T-helper 1 cell treated with Interleukin-12 subunit alpha and Interleukin-12 subunit beta and Interleukin-4 antibody, amounts not matched to agents 30 ng/mL and 1 ng/mL, for 36 hours (primary cell): ENCODE measurements around the gene KRT33B. TPM values are rescaled to one million over a fixed set of nuclear protein-coding genes. Genes with fewer than 3 reads are reported as not detected.
"Not testable (repeated sequence)": the region's sequence is repeated elsewhere in the genome, so short reads cannot be mapped to it uniquely, and the experiment has no call there.

Experiments
- intact Hi-C: fragments of 100-400 bp; cut with micrococcal nuclease; formaldehyde crosslinking; loops from one replicate; pipeline ENCODE4 v1.15.1; 2024
- total RNA-seq: library from RNA; stranded (reverse); gene quantifications from 2 replicates; pipeline ENCODE4 v1.2.3, GENCODE V29; 2022

Gene KRT33B
- not detected in 2 replicates for total RNA-seq

DNA sequence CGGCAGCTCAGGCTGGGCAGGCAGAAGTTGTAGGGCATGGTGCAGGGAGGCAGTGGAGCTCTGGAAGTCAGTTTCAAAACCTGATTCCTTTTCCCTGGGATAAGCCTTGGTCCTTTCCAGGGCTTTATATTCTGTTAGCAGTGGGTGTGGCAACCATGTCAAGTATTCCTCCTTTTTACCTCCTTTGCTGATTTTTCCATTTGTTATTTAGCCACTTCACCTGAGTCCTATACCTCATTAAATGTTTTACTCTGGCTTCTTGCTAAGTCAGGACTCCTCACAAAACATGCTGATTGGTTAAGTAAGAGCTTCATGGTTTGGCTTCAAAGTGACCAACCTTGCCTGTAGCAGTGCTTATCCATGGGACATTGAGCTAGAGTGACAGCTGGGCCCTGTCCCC lies at the start of gene KRT33B:
Gene KRT33B (minus strand): TSS at position 101 of the 400 bp plus-strand sequence. CDS start 63 bp downstream, at position 38.
- intact Hi-C loops, result no loop called here

DNA sequence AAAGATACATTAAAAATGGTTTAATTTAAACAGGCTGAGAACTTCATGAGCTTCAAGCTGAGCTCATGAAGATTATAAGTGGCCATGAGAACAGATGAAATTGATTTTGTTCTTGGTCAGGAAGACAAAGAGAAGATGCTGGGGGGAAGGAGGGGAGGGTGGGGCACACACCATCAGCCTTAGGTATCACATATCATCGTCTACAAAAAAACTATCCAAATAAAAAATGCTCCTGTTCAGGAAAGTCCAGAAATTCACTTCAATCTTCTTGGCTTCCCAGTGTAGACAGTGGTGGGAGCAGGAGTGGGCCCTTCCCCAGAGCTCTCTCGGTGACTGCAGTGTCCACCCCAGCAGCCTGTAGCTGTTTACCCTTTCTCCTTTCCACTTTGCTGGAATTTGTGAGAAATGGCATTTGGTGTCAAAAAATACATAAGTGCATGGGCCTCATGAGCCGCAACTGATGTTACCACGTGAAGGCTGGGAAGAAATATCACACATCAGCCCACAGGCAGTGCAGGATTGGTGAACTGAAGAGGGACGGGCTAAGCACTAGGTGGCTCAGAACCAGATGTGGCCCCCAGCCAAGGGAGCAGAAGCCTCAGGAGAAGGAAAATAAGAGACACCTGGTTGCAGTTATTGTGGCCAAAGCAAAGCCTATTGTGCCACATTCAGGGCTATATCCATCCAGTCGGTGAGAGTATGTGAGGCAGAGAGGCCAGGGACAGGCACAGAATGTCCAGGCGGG lies 48.7 kb upstream of the KRT33B start:
- intact Hi-C loops, result no loop called here

DNA sequence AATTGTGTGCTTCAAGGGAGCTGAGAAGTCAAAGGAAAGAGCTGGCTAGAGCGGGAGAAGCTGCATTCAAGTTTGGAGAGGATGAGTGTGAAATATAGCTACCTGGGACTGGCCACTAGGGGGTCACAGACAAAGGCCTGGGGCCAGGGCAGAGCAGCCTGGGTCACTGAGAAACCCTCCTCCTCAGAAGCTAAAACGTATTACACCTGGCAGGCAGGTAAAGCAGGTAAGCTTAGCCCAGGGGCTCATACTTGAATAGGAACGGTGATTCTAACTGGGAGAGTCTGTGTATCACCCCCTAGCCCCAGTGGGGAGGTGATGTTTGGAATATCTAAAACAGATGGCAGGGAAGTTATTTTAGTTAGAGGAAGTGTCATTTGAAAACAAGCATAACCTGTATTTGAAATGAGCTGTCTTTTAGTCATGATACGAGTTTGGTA lies 48.0 kb upstream of the KRT33B start:
- intact Hi-C loops, result loop anchor here (2.0 kb wide), 1 partner anchor 77 kb away; no protein-coding TSS in a partner anchor

DNA sequence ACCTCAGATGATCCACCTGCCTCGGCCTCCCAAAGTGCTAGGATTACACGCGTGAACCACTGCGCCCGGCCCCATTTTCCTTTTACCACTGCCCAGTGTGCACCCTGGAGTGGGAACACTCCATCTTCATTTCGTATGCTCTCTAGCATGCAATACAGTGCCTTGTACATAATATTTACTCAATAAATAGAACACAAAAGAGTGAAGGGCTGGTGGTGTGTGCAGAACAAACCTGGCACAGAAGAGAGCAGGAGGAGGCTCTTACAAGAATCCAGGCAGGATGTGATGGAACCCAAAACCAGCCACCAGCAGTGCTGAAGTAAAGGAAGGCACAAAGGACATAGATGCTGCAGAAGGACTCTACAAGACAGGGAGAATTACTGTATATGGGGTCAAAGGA lies 47.5 kb upstream of the KRT33B start:
- intact Hi-C loops, result loop anchor here (2.0 kb wide), 1 partner anchor 78 kb away; no protein-coding TSS in a partner anchor

DNA sequence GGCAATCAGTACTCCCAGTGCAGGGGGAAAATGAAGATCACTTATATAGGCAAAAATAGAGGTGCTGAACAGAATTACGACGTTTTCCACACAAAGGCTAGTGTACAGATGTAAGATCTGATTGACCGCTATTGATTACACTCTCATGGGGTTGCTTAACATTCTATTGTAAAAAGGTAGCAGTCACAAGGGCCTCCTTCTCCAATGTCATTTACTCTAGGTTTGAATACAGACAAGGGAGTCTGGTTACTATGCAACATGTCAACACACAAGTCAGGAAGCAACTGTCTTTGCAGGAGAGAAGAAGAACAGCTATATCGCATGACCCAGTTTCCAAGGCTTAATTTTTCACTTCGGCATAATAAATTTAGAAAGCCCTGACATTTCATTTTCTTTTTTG lies 46.9 kb upstream of the KRT33B start:
- intact Hi-C loops, result loop anchor here (2.0 kb wide), 1 partner anchor 78 kb away; no protein-coding TSS in a partner anchor

DNA sequence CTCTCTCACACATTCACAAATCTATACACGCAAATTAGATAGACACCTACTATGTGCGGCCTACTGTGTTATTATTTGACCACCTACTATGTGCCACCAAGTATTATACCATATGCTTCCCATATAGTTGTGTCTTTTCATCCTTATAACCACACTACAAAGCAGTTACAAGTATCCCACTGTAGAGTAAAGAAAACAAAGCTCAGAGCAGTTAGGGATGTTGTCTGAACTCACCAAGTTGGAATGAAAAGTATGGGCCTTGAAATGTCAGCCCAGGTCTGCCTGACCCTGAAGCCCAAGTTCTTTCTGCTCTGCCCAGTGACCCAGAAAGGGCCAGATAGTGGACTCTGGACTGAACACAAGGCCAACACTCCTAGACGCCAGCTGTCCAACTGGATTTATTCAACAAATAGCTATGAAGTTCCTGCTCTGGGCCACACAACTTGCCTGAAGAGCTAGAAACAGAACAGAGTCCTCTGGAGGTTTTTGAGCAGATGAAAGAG lies 46.3 kb upstream of the KRT33B start:
- intact Hi-C loops, result loop anchor here (2.0 kb wide), 1 partner anchor 79 kb away; no protein-coding TSS in a partner anchor

DNA sequence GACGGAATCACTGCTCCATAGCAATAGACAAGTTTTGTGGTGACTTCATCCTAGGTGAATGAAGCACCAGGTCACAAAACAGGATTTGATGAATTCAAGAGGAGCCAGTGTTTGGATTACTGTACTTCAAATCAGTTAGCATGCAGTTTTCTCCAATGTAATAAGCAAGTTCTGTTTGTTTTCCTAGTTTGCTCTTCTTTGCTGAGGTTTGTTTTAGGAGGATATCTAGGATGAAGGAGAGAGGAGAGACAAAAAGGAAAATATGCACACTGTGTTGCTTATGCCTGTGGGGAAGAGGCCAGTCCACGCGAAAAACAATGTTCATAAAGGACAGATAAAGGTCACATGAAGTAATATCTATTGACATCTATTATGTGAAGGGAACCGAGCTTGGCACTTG lies 45.8 kb upstream of the KRT33B start:
- intact Hi-C loops, result no loop called here

DNA sequence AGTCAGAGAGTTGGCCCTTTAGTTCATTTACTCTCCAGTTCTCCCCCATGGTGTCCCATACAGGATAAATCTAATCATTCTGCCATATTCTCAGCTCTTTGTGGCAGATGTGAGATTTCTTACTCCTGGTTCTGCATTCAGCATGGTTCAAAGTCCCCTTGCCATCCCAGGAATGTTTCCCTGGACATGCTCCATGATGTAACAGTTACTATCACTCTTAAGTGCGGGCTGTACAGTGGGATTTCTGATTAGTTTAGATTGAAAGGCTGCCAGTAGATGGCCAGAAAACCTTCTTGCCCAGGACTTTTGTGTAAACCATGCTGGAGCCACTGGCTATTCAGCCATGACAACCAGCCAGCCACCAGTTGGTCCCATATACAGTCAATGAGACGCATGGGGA lies 44.4 kb upstream of the KRT33B start:
- intact Hi-C loops, result no loop called here

DNA sequence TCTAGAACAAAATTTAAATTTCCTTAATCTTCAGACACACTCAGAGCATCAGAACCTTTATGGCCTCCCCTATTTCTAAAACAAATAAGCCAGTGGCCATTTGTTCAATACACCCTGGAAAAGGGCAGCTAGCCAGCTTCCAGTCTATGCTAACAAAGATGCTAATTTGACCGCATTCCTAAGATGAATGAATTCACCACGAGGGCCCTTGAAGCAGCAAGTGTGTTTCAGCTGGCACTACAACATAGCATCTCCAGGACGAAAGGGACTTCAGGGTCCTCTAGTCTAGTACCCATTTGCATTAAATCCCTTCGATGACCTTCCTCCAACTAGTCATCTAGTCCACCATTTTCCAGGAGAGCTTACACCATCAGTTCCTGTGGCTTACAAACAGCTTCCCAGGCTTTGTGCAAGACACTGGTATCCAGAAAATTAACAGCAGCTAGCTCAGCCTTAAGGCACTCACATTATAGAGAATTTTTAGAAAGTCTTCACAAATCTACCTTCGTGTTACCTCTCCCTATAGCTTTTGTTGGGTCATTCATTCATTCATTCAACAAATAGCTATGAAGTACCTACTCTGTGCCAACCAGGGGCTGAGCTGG lies 43.8 kb upstream of the KRT33B start:
- intact Hi-C loops, result no loop called here

DNA sequence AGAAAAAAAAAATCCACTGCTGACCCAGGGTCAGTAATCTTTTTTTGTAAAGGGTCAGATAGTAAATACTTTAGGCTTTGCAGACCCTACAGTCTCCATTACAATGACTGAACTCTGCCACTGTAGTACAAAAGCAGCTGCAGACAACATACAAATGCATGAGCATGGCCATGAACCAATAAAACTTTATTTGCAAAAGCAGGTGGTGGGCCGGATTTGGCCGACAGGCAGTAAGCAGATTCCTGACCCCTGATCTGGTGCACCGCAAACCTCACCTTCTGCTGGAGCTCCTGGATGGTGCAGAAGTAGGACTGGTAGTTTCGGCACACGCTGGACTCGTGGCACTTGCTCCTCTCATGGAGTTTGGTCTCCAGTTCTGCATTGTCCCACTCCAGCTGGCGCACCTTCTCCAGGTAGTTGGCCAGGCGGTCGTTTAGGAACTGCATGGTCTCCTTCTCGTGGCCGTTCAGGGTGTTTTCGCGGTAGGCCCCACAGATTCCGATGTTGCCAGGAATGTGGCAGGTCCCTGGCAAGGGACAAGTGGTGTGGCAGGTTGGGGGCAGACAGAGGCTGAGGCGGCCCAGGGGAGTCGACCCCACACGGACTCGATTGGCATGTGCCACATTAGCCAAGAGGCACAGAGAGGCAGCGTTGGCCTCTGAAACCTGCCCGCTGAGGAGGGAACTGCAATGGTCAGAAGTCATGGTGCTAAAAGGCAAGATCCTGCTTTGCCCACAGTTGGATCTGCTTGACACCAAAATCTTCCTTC lies 41.6 kb upstream of the KRT33B start:
- intact Hi-C loops, result no loop called here

DNA sequence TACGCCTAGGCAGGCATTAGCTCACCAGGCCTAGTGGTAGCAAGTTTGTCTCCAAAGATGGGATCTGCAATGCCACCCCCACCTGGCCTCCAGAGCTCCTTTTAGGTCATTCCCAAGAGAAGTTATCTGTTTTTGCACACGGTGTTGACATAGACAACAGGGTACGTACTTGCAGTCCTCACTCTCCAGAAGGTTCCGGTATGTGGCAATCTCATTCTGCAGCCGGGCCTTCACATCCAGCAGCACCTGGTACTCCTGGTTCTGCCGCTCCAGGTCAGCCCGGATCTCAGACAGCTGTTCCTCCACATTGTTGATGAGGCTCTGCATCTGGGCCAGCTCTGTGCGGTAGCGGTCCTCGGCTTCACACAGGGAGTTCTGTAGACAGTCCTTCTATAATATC lies 37.6 kb upstream of the KRT33B start:
- intact Hi-C loops, result no loop called here

DNA sequence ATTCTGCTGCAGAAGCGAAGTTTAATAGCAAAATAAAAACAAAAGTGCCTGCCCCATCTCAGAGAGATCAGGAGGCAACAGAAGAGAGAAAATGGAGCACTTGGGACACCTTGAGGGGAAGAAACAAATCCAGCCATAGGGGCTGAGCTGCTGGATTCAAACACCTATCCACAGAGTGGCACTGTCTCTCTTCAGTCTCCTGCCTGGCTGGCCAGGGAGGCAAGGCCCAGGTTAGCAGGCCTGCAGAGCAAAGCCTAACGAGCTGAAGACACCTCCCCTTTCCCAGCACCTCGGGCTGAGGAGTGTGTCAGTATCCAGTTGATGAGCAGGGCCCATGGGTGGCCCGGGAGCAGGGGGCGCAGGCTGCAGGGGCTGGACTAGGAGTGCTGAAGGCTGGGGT lies 36.6 kb upstream of the KRT33B start:
- intact Hi-C loops, result no loop called here

DNA sequence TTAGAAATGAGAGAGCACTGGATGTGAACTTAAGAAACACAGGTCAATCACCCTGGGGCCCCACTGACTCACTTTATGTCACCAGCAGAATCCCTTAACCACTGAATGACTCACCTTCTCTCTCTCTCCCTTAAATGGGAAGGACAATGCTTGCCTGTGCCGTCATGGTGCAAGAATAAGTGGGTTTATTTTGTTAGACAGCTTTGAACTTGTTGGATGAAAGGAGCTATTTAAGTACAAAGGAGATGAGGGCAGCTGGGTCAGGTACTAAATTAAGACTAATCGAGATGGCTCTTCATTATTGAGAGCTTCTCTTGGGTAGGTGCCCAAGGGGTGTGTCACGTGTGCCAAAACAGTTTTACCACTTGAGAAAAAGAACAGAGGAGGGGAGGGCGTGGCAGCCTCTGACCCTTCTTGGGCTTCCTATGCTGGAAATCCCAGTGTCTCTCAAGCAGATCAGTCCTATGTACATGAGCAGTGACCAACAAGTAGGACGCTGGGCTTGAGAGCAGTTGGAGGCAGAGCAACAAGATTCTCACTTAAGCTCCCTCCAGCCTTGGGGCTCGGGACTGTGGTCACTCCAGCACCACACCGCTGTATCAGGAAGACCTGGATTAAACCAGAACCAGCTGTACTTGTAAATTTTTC lies 34.5 kb upstream of the KRT33B start:
- intact Hi-C loops, result loop anchor here (1.0 kb wide), 1 partner anchor 63 kb away; no protein-coding TSS in a partner anchor

DNA sequence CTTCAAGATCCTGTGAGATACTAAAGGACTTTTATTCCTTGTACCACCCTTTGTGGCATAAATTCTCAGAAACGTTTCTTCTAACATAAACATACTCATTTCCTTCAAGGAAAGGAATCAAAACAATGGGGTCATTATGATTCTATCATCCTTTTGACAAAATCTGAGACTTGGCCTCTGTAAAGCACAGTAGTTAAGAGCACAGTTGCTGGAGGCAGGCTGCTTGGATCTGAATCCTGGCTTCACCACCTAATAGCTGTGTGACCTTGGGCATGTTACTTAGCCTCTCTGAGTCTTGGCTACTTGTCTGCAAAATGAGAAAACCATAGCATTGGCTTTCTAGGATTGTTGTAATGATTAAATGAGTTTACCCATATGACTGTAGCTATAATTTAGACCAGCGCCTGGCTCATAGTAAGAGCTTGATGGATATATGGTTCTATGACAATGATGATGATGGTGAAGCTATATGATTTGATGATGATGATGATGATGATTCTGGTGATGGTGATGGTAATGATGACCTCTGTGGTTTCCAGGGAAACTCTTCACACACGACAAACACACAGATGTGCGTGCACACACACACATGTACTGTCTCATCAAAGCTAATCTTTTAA lies 33.9 kb upstream of the KRT33B start:
- intact Hi-C loops, result loop anchor here (1.0 kb wide), 1 partner anchor 62 kb away; no protein-coding TSS in a partner anchor

DNA sequence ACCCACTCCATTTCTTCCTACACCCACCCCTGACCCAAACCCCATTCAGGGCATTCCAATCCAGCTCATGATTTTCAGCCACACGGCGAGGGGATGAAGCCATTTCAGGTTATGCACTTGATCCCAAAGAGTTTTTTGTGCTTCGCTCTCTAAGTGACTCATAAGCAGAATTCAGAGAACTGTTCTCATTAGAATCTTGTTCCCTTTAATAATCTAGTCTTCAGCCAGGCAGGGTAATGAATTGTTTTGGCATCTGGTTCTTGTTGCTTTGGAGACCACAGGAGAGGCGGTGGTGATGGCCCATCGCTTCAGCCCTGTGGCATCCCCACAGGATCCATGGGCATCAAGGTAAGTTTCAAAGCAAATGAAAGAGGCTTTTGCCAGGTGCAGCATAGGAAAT lies 32.5 kb upstream of the KRT33B start:
- intact Hi-C loops, result no loop called here

DNA sequence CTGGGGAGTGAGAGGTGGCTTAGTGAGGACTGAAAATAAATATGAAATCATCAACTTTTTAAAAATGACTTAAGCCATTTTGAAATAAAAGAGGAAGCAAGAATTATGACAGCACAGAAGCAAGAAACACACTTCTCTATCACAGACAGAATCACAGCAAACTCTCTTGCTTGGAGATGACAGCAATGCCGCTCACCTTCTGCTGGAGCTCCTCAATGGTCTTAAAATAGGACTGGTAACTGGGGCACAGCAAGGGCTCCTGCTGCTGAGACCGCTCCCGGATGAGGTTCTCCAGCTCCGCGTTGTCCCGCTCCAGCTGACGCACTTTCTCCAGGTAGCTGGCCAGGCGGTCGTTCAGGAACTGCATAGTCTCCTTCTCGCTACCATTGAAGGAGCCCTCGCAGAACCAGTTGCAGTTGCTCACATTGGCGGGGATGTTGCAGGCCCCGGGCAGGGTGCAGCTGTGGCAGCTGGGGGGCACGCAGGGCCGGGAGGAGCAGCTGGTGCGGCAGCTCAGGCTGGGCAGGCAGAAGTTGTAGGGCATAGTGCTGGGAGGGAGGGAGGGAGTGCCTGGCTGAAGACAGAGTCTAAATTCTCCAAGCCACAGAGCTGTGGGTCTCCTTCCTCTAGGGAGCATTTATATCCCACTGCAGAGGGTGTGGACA lies 27.5 kb upstream of the KRT33B start, which contains the start of gene KRT31:
Gene KRT31 (minus strand): TSS at position 613 of the 665 bp plus-strand sequence. CDS start 69 bp downstream, at position 544.
- intact Hi-C loops, result no loop called here

DNA sequence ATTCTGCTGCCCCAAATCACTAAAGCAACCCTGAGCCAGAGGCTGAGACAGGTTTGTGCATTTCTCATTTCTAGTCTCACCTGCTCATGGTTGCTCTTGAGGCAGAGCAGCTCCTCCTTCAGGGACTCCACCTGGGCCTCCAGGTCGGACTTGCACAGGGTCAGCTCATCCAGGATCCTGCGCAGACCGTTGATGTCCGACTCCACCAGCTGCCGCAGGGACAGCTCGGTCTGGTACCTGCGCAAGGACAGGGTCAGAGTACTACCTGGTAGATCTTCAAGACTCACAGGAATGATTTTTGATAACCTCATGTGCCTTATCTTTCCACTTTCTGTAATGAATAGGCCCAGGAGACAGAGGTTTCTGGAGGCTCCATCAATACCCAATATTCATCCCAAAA lies 26.7 kb upstream of the KRT33B start:
- intact Hi-C loops, result no loop called here

DNA sequence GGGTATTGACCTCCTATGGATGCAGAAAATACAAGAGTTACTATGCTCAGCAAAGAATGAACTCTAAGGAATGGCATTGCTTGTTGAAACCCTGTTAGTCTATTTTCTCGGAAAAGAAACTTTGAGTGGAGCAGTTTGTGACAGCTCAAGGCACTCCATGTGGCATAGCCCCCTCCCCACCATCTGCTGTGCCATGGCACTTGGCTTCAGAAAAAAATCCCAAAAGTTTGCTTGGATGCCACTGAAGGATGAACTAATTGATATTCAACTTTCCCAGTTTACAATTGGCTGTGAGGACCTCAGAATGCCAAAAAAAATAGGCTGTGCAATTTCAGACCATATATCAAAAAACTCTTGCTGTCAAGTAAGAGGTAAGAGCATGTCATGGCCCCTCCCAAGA lies 26.0 kb upstream of the KRT33B start:
- intact Hi-C loops, result no loop called here

DNA sequence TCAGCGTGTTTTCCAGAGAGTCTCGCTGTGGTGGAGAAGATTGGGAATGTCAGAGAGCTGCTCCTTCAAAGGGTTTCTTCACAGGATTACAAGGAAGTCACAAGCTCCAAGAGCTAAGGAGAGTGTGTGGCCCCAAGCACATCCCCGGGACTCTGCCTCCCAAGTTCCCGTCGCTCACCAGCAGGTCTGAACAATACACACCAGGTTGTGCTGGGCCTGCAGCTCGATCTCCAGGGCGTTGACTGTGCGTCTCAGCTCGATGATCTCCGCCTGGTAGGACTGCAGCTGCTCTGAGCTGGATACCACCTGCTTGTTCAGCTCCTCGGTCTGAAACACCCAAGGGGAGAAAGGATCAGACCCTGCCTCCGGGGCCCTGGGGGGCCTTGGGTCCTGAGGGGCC lies 25.4 kb upstream of the KRT33B start:
- intact Hi-C loops, result not testable (repeated sequence)
